NK-92 (cell line): Measurements from ENCODE around the gene RIMBP2.
"Not testable (repeated sequence)": the region's sequence is repeated elsewhere in the genome, so short reads cannot be mapped to it uniquely, and the experiment has no call there.

Source experiments
- DNase-seq: peaks from one replicate; lab custom pipeline; 2025; ENCODE audit not compliant: unreplicated experiment; lab: John Stamatoyannopoulos, UW

The RIMBP2 gene

DNA sequence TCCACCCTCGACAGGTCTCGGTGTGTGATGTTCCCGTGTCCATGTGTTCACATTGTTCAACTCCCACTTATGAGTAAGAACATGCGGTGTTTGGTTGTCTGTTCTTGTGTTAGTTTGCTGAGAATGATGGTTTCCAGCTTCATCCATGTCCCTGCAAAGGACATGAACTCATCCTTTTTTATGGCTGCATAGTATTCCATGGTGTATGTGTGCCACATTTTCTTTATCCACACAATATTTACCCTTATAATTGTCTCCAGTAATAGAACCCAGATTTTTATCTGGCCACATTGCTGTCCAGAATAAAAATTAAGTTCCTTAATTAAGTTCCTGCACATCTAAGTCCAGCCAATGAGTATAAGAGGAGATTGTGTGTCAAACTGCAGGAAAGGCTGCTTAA lies 22.3 kb upstream of the RIMBP2 start:
- DNase-seq, result not testable (repeated sequence)

DNA sequence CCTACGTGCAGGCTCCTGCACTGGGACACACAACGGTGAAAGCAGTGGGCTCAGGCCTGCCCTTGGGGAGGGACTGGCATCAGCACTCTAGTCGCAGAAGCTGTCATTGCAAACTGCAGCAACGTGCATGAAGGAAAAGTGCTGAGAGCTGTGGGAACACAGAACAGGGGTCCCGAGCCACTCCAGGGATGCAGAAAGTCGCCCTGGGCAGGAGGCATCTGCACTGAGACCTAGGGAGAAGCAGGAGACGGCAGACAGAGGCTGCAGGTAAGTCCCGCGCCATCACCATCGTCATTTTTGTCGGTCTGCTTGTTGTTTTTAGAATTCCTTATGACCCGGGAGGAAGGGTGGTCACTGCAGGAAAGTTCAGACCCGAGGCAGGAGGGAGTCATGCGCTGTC lies 21.6 kb upstream of the RIMBP2 start:
- no peak for DNase-seq

DNA sequence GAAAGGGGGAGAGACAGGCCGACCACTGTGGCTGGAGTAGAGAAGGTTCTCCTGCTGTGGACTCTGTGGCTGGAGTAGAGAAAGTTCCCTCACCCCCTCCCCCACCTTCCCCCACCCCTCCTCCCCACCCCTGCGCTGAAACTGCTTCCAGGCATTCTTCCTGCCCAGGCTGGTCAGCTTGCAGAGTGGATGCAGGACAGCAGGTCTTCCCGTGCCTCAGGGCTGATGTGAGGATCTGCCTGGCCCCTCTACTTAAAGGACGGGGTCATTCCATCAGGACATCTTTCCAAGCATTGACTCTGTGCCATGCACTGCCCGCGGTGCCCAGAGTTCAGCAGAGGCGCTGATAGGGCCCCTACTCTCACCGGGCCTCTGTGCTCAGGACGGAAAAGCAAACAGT lies 13.2 kb upstream of the RIMBP2 start:
- DNase-seq, result no peak

DNA sequence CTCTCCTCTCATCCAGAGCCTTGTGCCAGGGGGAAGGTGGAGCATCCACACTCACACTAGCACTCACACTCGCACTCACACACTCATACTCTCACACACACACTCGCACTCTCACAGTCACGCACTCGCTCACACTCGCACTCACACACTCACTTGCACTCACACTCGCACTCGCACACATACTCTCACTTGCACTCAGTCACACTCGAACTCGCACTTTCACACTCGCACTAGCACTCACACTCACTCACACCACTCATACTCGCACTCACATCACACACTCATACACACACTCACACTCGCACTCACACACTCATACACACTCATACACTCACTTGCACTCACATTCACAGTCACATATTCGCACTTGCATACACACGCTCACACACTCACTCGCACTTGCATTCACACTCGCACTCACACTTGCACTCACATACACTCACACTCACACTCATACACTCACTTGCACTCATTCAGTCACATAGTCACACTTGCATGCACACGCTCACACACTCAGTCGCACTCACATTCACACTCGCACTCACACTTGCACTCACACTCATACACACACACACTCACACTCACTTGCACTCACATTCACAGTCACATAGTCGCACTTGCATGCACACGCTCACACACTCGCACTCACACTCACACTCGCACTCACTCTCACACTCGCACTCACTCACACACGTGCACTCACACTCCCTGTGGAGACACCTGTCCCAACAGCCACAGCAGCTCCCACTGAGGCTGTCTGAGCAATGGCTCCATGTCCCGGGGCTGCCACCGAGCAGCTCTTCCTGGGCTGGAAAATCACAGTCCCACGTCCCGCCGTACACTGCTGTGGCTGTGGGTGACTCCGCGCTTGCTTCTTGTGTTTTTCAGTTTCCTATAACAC lies 12.3 kb upstream of the RIMBP2 start:
- no peak for DNase-seq

DNA sequence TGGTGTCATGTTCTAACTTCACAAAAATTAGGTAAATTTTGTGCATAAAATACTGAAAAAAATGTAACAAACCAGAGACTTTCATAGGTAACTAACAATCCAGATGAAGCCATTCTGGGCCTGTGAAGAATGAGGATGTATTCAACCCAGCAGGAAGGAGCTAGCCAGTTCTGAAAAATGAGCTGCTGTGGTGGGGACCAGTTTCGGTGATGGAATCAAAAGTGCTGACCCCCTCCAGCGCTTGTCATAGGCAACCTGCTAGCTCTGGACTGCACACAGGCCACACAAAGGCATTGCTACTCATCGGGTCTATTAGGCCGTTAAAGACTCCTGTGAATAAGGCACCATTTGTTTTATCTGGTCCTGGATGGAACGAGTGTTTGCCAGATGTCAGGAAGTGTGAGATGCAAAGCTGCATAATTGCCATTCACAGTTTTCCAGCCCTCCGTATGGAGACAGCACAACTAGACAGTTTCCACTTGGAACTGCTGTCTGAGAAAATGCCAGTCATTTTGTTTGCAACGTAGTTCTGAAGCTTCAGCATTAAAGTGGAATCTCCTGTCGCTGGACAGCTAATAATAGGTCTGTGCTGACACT lies 3.3 kb upstream of the RIMBP2 start:
- DNase-seq, result no peak

DNA sequence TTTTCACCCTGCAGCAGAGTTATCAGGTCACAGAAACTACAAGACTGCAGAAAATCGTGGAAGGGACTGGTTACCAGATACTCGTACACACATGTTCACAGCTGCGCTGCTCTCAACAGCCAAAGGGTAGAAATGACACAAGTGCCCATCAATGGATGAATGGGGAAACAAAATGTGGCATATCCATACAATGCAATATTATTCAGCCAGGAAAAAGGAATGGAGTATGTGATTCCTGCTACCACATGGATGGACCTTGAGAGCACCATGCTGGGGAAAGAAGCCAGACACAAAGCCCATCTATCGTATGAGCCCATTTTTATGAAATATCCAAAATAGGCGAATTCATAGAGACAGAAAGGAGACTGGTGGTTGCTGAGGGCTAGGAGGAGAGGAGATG lies 1.7 kb upstream of the RIMBP2 start:
- DNase-seq, result no peak

DNA sequence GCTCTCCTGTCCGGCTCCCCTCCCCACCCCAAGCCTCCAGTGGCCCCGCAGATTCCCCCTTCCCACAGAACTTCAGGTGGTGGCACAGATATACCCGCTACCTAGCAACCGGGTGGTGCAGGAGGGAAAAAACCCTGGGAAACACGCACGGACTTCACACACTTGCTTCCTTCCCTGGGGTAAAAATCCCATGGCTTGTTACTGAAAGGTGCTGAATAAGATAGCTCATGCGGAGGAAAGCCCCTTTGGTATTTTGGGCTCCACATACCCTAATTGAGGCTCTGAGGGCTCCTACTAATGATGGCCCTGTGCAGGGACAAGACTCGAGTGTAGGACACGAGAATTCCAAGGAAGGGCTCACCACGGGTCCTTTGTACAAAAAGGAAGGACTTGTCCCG lies 869 bp upstream of the RIMBP2 start:
- no peak for DNase-seq

DNA sequence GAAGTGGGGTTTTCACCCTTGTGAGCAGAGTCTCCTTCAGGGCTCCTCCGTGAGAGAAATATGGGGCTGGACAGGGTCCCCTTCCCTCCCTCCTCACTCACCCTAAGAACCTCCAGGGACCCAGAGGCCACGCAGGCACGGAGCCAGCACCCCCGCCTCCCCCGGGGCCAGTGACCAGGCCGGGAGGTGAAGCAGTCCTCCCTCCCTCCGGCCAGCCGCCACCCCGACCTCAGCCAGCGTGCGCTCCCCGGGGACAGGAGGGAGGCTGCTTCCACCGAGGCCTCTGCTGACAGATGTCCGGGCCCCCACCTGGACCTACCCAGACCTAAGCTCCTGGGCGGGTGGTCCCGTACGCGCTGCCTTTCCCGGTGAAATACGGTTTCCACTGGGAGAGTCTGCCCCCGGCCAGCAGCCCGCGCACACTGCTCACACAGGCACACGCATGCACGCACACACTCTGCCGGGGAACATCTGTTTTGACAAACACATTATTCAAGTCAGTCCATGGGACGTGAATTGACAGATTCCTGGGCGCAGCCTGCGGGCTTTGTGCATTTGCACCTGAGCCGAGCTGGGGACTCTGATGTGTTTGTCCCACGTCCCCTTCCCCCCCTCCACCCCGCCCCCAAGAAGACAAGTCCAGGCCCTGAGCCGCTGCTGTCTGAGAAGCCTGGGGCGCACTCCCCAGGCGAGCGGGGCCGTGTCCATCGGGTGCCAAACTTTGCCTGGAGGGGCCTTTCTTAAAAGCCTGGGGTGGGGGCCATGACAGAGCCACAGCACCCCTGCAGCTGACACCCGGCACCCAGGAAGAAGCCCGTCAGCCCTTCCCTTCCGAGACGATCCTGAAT lies 725 bp downstream of the RIMBP2 start:
- DNase-seq, result no peak

DNA sequence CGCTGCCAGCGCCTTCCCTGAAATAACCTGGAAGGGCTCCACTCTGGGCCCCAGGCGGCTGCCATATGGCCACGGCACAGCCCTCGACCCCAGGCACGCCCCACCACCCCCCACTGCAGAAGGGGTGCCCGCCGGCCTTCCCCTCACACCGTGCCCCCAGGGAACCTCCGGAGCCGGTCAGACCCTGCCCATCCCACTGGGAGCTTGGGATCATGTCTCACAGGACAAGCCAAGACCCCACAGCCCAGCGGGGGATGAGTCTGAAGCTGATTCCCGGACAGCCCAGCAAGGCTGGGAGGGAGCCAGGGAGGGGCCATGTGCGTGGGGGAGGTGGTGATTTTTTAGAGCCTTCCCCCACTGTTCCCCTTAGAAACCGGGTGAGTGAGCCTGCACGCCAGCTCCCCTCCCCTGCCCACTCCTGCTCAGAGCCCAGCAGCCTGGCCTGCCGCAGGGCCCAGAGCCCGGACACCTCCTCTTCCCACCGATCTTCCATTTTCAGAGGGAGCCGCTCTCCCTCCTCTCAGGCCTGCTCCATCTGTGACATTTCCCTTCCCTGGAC lies 1.4 kb downstream of the RIMBP2 start:
- no peak for DNase-seq

DNA sequence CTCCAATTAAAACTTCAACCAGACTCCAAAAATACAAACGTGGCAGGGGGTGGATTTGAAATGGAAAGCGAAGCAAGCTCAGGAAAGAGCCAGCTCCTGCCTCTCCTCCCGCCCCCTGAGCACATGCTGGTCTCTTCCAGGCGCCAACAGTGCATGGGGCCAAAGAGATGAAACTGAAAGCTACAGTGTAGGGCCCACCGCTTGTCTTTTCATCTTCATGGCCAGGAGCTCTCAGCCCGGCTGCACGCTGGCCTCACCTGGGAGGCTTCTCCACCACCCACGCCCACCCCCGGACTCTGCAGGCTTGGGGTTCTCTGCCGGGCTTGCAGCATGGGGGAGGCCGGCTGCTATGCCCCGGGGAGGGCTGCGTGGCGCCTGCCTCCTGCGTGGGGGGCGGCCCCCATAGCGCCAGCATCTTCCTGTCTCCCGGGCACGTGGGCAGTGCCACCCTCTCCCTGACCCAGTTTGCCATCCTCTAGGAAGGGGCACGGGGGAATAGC lies 2.0 kb downstream of the RIMBP2 start:
- no peak for DNase-seq

DNA sequence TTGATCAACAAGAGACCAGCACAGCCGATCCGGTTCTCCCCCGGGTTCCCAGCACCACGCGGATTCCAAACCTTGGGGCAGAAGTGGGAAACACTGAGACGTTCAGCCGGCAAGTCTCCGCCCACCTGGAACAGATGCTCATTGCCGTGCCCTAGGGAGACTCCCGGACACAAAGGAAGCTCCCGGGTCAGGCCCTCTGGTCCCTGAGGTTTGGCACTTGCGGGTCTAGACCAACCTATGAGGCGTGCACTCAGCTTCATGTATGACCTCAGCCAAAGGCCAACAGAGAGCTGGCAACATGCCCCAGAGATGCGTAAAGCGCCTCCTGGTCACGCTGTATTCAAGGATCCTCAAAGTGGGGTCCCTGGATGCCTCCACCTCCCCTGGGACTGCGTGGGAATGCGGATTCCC lies 2.5 kb downstream of the RIMBP2 start:
- no peak for DNase-seq

DNA sequence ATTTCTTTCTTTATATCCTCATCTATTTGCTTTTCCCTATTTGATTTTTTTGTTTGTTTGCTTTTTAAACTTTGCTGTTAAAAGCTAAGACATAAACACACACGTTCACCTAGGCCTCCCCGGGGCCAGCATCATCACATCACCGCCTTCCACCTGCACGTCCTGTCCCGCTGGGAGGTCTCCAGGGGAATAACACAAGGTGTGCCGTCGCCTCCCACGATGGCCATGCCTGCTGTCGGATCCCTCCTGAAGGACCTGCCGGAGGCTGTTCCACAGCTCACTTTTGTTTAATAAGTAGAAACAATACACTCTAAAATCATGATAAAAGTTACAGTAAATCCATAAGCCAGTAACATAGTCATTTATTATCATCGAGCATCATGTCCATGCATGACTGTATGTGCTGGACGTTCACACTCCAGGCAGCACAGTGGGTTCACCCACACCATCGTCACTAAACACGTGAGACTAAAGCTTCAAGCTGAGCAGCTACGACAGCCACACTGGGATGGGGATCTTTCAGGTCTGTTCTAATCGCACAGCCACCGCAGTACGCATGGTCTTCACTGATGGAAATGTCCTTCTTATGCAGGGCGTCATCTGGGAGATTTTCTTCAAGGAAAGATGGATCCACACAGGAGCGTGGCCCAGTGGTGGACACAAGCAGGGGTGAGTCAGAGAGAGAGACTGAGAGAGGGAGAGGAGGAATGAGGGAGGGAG lies 3.6 kb downstream of the RIMBP2 start:
- DNase-seq, result no peak

DNA sequence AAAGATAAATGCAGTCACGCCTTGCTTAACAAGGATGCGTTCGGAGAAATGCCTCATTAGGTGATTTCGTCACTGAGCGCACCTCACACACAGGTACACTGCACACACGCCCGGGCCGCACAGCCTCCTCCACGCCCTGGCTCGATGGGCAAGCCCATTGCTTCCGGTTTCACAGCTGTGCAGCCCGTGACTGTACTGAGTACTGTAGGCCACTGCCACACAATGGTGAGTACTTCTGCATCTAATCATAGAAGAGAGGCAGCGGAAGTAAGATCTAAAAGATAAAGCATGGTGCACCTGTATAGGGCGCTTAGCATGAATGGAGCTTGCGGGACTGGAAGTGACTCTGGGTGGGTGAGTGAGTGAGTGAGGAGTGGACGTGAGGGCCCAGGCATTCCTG lies 4.3 kb downstream of the RIMBP2 start:
- DNase-seq, result no peak

DNA sequence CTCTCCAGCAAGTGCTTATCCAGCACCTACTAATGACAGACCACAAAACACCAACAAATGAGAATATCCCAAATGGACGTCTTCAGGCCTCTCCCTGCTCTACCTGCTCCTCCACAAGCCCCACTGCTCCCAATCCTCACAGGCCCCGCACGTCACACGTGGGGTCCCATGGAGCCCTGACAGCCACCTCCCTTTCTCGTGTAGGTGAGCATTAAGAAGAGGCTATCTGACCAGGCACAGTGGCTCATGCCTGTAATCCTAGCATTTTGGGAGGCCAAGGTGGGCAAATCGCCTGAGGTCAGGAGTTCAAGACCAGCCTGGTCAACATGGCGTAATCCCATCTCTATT lies 5.4 kb downstream of the RIMBP2 start:
- DNase-seq, result no peak

DNA sequence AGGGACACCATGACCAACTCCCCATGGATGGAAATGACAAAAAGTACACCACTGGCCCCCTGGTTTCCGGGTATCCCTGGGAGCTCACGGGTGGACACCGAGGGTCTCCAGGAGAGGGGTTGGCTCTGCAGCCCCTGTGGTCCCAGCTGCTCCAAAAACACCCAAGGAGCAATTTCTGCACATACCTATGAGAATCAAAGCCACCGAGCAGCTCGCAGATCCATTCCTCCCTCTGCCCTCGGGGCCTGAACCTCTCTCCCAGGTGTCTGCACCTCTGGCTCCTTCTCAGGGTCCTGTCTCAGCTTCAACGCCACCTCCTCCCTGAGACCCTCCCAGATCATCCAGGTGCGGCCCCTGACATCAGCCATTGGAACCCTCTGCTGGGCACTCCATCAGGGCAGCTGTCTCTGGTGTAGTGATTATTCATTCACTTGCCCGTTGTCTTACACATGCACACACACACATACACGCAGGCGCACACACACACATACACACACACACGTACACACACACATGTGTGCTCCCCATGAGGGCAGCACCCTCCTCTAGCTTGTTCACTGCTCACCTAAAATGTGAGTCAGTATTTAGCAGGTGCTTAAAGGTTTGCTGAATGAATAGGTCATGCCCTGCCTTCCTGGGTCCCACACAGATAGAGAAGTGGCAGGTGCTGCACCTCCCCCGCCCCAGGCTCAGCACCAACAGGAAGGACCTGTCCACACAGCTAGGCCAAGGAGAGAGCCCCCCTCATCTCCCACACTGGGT lies 5.9 kb downstream of the RIMBP2 start:
- DNase-seq, result no peak

DNA sequence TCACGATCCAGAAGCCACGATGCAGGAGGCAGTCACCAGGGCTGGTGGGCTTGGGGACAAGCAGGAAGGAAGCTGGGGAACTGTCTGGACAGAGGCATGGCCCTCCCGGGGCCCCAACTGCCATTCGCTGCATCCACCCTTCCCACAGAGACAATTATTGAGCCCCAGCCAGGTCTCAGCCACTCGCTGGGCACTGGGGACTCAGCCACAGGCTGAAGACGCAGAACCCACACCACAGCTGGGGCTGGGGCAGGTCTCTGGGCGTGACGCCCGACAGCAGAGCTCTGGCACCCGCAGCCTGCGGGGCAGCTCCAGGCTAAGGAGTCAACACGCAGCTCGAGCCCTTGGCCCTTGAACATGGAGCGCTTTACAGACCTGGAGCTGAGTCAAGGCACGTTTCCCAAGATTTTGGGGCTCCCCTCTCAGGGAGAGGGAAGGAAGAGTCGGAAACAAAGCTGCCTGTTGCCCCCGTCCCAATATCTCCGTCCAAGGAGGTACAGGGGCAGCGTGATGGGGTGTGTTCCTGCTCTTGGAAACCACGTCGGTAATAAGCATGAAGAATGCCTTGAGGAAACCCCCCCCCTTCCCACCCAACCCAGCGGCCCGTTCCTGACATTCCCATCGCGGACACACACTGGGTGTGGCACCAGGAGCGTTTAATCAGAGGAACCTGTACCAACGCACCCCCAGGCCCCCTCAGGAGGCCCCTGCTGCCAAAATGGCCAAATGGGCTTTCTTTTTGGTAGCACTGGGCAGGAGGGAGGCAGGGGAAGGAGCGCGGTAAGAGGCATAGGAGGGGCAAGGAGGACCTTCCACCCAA lies 6.7 kb downstream of the RIMBP2 start:
- no peak for DNase-seq

DNA sequence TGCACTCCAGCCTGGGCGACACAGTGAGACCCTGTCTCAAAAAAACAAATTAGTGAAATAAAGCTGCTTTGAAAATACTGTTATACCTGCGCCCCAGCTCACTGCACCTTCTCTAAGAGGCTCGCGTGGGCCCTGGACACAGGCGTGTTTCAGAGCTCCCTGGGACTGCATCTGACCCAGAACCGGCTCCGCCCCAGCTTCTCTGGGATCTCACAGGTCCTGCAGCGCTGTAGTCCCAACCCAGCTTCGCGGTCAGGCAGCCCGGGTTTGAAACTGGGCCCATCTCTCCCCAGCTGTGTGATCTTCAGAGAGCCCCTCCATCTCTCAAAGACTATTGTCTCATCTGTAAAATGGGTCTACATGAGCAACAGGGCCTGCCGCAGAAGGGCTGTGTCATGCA lies 7.5 kb downstream of the RIMBP2 start:
- no peak for DNase-seq

DNA sequence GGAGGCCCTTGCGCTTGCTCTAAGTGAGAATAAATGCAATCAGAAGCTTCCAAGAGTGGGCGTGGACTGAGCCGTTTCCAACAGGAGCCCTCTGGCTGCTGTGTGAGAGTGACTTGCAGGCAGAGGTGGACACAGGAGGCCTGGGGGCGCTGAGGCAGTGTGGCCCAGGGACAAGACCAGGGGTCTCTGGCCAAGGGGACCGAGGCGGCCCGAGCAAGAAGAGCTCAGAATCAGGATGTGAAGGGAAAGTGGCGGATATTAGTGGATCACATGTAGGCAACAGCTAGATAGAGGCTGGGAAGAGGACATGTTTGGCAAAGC lies 8.6 kb downstream of the RIMBP2 start:
- no peak for DNase-seq

DNA sequence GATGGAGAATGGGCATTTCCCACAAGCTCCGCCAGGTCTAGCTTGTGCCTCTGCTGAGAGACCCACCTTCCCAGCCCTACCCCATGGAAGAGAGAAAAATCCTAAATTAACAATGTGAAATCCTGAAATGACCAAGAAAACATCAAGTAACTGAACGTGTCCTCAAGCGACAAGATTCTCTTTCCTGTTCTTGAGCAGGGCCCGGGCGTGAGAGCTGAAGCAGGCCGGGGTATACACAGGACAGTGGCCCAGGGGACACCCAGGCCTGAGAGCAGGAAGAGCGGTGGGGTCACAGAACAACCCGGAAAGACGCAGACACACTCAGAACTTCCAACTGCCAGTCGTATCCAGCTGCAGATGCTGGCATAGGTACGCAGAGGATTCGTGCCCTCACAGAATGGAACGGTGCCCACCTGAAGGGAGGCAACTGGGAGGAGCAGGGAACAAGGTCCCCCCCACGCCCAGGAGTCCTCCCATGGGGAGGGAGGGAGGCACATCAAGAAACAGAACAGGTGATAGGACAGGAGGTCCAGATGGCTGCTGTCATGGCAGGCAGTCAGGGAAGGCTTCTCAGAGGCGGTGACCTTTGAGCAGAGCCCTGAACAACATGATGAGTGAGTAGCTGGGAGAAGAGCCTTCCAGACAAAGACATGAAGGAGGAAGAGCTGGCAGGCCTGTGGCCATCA lies 9.1 kb downstream of the RIMBP2 start:
- no peak for DNase-seq
